GM19035 (cell line): ENCODE data around the gene POLR2F.
"Not testable (repeated sequence)": the region's sequence is repeated elsewhere in the genome, so short reads cannot be mapped to it uniquely, and the experiment has no call there.

Source experiments
- ATAC-seq: cut with Tn5 transposase; IDR thresholded peaks from one replicate; pipeline ENCODE4 v1.9.1; 2021; ENCODE audit not compliant: unreplicated experiment

POLR2F gene

GRCh38 chr22:37953062-37953436 lies 450 bp upstream of the POLR2F start:
- no peak for ATAC-seq

DNA sequence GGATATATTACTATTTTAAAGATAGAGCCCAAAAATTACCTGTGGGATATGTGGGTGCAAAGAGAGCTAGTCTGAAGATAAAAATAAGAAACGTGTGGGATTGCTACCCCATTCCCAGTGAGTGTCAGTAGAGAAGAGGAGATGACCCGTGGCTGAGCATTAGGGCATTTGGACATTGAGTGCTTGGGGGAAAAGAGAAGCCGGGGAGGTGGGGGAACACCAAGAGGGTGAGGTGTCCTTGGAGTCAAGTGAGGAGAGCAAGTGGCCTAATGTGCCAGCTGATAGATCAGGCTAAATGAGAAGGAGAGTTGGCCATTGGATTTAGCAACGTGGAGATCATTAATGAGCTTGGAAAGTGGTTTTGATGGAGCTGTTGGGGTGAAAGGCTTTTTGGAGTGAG lies 1.2 kb downstream of the POLR2F start:
- ATAC-seq: no peak

DNA sequence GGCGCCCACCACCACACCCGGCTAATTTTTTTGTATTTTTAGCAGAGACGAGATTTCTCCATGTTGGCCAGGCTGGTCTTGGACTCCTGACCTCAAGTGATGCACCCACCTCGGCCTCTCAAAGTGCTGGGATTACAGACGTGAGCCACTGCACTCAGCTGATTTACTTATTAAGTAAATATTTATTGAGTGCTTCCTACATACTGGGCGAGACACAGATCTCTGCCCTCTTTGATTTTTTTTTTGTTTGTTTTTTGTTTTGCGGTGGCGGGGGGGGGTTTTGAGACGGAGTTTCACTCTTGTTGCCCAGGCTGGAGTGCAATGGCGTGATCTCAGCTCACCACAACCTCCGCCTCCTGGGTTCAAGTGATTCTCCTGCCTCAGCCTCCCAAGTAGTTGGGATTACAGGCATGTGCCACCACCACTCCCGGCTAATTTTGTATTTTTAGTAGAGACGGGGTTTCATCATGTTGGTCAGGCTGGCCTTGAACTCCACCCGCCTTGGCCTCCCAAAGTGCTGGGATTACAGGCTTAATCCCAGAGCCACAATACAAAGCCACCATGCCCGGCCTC lies 2.4 kb downstream of the POLR2F start:
- not testable (repeated sequence) for ATAC-seq

- ATAC-seq: no peak
These were observed 3.7 kb downstream of the POLR2F start for GRCh38 chr22:37957232-37957631.

- no peak for ATAC-seq
These were observed 5.8 kb downstream of the POLR2F start for GRCh38 chr22:37959231-37959825.

DNA sequence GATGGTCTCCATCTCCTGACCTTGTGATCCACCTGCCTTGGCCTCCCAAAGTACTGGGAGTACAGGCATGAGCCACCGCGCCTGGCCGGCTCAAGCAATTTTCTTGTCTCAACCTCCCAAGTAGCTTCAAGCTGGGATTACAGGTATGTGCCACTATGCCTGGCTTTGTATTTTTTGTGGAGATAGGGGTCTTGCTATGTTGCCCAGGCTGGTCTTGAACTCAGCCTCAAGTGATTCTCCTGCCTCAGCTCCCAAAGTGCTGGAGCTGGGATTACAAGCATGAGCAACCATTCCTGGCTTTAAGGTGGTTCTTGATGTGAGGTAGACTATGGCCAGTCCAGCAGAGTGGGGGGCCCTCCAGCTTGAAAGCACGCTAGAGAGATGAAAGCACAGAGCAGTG lies 7.6 kb downstream of the POLR2F start:
- no peak for ATAC-seq

DNA sequence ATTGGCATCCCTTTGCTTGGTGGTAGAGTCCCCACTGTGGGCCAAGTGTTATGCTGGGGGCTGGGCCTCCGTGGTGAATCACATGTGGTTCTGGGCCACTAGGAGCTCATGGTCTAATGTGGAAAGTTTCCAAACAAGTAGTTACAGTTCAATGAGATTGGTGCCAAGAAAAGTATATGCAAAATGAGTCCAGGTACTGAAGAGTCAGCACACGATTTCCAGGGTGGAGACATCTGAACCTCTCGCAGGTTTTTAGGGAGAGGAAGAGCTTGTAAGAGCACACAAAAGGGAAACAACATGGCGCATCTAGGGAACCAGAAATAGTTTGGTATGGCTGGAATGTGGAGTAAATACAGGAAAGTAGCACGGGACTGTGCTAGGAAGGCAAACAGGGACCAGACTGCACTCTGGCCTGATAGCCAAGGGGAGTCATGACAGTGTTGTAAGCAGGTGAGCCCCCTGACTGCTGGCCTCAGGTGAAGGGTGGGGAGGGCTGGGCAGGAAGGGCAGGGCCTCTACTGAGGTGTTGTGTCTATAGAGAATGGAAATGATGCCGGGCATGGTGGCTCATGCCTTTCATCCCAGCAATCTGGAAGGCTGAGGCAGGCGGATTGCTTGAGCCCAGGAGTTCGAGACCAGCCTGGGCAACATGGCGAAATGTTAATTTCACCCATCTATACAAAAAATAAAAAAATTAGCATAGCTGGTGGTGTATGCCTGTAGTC lies 12.6 kb downstream of the POLR2F start:
- no peak for ATAC-seq

- no peak for ATAC-seq
These were observed 13.6 kb downstream of the POLR2F start for GRCh38 chr22:37967147-37967546.

- no peak for ATAC-seq
These were observed 14.3 kb downstream of the POLR2F start for GRCh38 chr22:37967637-37968451.

DNA sequence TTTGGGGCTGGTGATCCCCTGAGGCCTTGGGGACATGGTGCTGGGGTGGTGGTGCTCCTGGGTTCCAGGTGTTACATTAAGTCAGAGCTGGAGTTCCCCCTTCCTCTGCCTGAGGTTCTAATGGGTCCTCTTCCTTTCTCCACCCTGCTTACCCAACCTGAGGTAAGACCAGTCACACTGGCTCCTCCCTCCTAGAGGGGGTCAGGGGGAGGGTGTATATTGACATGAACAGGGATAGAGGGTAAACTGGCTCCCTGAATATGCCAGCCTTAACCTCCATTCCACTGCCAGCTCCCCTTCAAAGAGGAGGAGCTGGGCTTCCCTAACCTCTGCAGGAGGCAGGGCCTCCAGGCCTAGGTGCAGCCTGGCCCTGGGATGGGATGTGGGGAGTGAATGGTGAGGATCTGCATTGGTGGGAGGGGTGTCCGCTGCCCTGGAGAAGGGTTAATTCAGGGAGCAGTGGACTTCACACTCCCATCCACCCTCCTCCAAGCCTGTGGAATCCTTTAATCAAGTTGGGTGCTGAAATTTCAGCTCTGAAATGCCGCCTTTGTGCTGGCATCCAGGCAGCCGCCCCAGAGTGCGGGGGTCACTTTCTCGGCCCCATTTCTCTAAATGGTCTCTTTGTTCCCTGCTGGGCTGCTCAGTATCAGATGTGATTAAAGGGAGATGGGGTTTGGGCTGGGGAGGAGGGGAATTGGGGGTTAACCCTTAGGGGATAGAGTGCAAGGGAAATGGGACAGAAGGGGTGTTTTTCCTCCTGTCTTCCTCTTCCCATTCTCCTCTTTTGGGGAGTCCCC lies 15.2 kb downstream of the POLR2F start:
- no peak for ATAC-seq

DNA sequence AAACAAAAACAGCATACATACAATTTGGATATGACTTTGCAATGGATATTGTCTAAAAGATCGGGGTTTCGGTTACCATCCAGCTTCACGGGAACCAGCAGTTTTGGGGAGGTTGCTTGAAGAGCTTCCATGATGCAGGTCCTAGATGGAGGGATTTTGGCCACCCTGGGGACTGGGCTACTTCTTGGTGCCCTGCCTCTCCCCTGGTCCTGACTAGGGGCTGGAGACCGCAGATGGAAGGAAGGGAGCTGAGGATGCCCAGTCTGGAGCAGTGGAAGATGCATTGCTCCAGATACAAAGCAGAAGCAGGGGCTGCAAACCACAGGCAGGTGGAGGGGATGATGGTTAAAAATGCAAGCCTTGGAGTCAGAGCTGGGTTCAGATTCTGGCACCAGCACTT lies 17.4 kb downstream of the POLR2F start:
- no peak for ATAC-seq

DNA sequence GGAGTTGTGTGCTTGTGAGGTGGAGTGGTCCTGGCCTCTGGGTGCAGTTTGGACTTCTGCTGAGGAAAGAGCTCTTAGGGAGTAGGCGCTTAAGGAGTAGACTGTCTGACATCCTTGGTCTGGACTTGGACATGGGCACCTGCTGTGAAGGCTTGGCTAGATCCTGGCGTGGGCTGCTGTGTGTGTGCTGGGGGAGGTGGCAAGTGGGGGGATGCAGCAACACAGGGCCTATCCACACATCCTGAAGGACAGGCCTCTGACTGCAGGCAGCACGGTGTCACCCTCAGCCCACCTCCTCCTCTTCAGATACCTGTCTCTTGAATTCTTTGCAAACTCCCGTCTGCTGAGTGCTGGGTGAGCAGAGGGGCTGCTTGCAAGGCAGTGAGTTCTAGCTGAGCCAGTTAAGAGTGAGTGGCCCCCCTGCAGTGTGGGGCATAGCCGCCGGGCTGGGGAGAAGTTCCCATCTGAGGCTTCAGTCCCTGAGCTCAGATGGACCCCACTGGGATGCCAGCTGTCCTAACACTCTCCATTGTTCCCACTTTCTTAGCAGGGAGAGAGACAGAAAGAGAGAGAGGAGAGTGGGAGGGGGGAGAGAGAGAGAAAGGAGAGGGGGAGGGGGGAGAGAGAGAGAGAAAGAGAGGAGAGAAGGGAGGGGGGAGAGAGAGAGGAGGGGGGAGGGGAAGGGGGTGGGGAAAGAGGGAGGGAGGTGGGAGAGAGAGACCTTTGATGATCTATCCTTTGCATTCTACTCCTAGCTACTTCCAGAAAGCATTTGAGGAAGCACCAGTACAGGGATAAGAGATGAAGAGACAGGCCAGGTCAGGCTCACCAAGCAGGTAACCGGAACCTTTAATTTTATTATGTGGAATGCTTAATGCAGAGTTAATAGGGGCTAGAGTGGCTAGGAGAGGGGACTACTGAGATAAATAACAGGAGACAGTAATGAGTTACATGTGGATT lies 18.3 kb downstream of the POLR2F start:
- no peak for ATAC-seq

DNA sequence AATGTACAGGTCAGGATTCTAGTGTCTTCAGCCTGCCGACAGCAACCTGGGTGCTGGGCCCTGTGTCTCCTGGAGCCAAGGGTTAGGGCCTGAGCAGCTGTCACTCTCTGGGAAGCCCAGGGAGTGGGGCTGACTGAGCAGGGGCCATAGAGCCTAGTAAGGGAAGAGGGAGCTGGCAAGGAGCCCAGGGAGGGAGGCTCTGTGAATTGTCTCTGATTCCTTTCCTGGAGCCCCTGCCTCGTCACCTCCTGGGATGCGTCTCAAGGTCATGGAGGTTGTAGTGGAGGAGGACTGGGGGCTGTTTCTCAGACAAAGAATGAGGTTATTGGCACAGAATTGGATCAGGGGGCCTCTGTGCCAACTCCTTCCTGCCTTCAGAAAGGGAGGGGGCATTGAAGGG lies 19.0 kb downstream of the POLR2F start:
- no peak for ATAC-seq

DNA sequence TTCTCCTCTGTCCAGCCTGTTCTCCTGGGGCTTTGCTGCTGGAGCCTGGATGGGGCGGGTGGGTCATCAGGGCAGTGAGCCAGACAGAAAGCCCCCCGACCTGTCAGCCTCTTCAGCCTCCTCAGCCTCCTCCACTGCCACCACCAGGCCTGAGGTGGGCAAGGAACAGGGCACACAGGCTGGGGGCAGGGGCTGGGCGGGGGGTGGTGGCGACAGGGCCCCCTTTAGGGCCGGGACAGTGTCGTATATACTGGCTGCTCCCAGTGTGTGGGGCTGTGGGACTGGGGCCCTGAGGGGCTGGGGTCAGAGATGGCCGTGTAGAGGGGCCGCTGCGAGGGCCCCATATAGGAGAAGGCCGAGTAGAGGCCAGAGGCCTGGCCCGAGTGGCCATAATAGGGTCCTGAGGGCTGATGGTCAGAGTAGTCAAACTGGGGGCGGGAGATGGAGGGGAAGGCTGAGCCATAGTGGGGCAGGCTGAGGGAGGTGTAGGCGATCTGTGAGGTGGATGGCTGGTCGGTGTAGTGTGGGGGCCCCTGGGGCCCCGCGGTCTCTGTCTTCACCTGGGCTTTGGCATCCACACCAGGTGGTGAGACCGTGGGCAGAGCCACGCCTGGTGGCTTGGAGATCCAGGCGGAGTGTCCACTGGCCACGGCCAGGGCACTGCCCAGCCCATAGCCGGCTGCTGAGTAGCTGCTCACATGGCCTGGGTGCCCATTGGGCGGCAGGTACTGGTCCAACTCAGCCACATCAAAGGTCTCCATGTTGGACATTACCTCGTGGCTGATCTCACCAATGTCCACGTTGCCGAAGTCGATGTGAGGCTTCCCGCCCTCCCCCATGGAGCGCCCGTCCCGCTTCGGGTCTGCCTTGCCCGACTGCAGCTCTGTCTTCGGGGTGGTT lies 20.0 kb downstream of the POLR2F start:
- no peak for ATAC-seq

- no peak for ATAC-seq
These were observed 21.7 kb downstream of the POLR2F start for GRCh38 chr22:37975153-37975552.

DNA sequence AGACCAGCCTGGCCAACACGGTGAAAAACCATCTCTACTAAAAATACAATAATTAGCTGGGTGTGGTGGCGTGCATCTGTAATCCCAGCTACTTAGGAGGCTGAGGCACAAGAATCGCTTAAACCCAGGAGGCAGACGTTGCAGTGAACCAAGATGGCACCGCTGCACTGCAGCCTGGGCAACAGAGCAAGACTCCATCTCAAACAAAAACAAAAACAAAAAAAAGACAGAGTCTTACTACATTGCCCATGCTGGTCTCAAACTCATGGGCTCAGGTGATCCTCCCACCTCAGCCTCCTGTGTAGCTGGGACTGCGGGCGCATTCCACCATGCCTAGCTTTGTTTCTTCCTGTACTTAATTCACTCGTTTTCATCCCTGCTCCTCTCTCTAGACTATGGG lies 22.5 kb downstream of the POLR2F start:
- ATAC-seq: not testable (repeated sequence)

GRCh38 chr22:37976547-37976946 lies 23.0 kb downstream of the POLR2F start:
- no peak for ATAC-seq

DNA sequence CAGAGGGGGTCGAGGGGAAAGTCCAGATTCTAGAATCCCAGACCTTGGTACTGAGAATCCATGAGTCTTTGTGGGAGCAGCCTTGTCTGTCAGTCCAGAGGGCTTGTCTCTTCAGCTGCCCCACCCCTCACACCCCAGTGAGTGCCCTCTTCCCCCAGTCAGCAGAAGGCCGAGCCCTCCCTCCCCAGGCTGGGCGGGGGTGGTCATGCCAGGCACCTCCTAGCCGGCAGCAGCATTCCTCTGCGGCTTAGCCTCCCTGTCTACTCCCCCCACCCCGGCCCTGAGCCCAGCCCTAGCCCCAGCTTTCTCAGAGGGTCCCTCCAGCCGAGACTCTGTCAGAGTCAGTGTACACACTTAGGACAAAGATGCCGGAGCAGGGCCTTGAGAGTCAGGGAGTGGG lies 26.3 kb downstream of the POLR2F start:
- ATAC-seq: no peak
